Measurements from ENCODE around the gene LMLN.
"Not testable (repeated sequence)": the region's sequence is repeated elsewhere in the genome, so short reads cannot be mapped to it uniquely, and the experiment has no call there.

LMLN gene

DNA sequence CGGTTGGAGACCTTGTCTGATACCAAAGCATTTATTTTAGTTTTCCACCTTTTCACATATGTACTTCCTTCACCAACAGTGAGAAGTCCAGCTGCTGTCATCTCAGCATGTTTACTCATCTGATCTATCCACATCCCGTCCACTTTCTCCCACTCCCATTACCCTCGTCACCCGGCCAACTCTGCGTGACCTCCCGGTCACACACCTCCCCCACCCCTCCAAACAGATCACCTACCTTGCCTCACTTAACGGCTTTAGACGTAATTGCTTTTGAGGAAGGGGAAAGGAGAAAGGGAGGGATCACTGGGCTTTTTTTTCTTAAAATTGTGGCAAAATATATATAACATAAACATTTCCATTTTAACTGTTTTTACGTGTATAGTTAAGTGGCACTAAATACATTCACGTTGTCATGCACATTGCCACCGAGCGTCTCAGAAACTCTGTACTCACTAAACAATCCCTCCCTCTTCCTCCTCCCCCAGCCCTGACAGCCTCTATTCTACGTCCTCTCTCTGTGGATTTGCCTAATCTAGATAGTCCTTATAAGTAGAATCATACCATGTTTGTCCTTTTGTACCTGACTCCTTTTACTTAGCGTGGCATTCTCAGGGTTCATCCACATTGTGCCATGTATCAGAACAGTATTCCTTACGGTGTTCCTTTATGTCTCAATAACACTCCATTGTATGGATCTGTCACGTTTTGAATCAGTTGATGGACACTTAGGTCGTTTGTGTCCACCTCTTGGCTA, 67.2 kb downstream of the LMLN start:
- no peak for DNase-seq (ENCODE audit: low read depth)

DNA sequence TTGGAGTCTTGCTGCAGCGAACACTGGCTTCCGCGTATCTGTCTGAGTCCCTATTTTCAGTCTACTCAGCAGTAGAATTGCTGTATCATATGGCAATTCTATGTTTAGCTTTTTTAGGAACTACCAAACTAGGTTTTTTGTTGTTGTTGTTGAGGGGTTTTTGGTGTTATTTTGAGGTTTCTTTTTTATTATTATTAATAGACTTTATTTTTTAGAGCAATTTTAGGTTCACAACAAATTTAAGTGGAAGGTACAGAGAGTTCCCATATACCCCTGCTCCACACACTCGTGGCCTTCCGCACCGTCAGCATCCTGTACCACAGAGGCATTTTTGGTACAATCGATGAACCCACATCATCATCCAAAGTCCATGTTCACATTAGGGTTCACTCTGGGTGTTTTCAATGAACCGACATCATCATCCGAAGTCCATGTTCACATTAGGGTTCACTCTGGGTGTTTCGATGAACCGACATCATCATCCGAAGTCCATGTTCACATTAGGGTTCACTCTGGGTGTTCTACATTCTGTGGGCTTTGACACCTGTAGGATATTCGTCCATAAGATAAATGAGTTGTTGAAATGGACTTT, 67.9 kb downstream of the LMLN start:
- no peak for DNase-seq (ENCODE audit: low read depth)

DNA sequence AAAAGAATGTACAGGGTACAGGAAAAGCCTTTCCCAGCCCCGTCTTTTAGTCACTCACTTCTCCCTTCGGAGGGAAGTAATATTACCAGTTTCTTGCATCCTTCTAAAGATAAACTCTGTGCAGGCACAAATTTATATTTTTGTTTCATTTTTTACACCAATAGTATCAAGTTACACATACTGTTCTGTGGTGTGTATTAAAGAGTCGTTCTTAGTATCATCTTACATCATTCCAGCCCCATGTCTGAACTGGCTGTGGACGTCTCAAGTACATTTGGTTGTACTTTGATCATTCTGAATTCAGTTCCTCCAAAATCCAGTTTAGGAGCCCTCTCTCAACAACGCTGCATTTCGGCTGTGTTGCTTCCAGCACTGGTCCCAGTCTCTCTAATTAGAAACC, 68.7 kb downstream of the LMLN start:
- DNase-seq (ENCODE audit: low read depth): no peak

DNA sequence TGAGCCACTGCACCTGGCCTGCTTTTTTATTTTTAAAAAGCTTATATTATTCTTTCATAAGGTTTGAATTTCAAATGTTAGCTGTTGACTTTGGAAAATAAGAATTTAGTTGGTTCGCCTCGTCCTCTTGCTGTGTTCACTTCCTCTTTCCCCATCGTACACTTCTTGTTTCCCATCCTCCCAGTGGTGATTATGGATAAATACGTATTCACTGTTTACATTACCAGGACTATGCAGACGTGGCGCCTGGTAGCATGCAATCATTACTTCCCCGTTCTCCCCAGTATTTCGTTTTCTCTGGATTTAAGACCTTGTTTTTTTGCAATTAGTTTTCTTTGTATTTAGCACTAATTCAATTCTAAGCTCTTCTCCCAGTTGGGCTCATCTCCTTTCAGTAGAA, 70.1 kb downstream of the LMLN start:
- DNase-seq (ENCODE audit: low read depth): no peak

DNA sequence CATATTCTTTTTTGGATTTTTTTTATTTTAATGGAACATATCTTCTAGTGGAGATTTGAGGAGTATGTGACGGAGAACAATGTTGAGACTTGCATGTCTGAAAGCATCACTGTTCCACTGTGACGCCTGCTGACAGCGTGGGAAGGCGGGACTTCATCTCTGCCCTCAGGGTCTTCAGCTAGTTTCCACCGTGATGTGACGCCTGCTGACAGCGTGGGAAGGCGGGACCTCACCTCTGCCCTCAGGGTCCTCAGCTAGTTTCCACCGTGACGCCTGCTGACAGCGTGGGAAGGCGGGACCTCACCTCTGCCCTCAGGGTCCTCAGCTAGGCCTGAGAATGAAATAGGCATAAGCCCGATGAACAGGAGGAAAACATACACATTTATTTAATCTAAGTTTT, 70.7 kb downstream of the LMLN start:
- no peak for DNase-seq (ENCODE audit: low read depth)

DNA sequence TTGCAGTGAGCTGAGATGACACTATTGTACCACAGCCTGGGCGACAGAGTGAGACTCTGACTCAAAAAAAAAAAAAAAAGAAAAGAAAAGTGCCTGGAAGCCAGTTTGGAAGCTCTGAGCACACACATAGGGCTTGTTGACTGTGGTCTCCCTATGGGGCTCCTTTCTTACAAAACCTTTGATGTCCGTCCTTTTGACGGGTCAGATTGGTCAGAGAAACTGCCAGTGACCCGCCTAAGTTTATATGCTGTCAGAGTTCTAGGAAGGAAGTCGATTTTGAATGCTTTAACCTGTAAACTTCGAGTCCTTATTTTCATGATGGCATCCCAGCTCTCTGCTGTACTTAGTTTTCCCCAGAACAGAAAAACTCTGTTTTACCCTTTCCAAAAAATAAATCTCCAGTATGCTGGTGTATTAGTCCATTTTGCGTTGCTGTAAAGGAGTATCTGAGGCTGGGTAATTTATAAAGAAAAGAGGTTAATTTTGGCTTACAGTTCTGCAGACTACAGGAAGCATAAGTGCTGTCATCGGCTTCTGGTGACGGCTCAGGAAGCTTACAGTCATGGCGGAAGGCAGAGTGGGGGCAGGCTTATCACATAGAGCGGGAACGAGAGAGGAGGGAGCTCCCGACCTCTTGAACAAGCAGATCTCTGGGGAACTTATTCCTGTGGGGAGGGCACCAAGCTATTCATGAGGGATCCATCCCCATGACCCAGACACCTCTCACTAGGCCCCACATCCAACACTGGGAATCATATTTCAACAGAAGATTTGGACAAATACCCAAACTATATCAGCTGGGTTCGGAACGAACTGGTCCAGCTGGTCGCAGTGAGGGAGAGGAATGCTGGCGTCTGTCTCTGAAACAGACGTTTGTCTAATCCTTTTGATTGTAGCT, 72.3 kb downstream of the LMLN start:
- DNase-seq (ENCODE audit: low read depth): no peak

DNA sequence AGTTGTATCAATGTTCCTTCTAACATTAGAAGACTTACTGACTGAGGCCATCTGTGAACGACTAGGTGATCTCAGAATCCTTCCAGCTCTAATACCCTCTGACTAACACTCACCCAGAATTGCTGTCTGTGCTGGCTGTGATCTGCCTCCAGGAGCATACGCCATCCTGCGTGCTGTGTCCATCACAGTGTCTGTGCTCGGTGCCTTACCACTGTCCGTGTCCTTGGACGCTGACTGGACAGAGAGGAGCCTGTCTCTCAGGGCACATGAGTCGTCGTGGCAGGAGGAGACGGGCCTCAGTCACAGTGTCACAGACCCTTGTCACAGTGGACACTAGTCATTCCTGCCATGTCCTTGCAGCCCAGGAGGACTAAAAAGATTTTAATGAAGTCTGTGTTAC, 83.1 kb downstream of the LMLN start:
- DNase-seq (ENCODE audit: low read depth): no peak

DNA sequence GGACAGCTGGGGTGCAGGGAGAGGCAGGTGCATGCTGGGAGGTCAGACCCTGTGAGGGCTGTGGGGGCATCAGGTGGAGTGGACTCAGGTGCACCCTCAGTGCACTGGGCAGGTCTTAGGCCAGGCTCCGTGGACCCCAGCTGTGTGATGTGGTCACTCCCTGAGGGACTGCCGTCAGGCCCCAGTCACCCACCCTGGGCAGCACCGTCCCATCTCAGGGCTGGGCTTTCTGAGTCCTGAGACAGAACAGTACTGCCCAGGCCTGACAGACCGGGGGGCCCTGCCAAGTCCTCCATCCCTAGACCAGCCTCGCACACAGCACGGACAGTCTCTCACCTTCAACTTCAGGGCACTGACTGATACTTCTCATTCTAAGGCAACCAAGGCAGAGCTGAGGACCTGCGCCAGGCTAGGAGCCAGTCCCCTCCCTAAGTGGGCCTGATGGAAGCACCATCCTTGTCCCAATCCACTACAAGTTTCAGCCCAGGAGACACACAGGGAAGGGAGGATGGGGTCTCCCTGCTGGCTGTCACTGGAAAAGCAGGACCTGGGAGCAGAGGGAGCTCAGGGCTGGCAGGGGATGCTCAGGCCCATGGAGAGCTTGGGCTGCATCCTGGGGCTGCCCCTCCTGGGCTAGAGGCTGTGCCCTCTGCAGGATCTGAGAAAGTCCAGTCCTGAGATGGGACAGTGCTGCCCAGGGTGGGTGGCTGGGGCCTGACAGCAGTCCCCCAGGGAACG, 86.3 kb downstream of the LMLN start:
- no peak for DNase-seq (ENCODE audit: low read depth)

DNA sequence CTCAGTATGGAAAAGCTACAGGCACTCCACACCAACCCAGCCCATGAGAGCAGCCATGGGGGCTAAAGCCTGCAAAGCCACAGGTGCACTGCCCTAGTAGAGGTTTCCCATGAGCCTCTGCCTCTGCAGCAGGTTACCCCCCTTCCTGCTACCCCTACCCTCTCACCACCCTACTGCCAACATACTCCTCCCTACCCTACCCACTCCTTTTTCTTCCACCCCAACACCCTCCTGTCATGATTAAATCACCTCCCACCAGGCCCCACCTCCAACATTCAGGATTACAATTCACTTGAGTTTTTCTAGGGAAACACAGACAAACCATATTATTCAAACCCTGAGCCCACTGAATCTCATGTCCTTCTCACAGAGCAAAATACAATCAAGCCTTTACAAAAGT, 88.4 kb downstream of the LMLN start:
- no peak for DNase-seq (ENCODE audit: low read depth)

DNA sequence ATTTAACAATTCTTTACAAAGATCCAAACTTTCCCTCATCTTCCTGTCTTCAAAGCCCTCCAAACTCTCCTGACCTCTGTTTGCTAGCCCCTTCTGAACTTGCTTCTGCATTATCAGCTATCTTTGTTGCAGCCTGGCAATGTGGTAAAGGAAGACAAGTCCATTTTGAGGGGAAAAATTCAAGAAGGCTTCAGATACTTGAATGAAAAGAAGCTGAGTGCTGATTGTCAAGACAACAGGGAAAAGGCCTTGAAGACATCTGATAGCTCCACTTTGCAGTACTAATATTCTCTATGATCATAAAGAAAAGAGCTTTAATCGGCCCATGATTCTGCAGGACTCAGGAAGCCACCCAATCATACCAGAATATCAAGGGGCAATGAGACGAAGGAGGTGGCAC, 91.8 kb downstream of the LMLN start:
- no peak for DNase-seq (ENCODE audit: low read depth)

DNA sequence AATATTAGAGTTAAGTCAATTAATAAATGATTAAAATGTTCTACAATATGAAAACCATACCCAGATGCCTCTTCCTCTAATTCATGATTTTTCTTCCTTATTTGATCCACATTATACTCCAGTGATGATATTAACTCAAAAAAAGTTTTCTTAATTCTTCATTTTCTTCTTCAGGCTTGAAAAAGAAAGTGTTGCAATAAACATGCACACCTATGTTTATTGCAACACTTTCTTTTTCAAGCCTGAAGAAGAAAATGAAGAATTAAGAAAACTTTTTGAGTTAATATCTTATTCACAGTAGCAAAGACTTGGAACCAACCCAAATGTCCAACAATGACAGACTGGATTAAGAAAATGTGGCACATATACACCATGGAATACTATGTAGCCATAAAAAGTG, 93.4 kb downstream of the LMLN start:
- not testable (repeated sequence) for DNase-seq (ENCODE audit: low read depth)

DNA sequence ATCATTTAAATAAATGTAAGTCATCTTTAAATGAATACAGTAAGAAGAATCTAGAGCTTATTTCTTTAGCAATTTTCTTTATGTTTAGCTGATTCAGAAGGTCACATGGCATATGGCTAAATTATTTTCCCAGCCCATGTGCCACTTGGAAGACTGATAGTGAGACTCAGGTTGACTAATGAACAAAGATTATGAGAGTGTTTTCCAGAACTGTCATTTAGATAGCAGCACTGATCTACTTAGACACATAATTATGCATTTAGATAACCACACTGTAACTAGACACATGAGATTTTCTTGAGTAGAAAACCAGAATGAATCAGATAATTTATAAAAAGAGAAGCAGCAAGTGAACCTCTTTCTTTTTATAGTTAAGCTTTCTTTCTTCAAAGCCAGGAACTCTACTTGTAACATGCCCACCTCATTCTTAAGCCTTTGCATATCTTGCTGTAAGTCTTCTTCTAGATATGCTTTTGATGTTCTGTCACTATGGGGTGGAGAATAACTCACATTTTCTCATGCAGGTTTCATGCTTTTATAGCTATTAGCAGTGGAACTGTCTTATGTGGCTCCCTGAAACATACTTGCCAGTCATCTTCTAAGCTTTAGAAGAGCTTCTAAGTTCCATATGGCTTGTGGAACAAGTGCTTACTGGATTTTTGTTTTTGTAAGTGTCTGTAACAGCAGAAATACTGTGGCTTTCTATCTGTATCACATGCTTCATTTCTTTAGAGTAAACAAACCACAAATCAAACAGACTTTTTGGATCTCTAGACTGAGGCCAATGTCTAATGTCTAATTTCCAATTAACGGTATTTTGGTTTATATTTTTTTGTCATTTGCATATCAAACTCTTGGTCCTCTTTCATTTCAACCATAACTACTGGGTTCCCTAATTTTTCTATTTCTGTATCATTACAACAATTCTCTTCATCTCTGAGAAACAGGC, 101.4 kb downstream of the LMLN start:
- DNase-seq (ENCODE audit: low read depth): no peak

DNA sequence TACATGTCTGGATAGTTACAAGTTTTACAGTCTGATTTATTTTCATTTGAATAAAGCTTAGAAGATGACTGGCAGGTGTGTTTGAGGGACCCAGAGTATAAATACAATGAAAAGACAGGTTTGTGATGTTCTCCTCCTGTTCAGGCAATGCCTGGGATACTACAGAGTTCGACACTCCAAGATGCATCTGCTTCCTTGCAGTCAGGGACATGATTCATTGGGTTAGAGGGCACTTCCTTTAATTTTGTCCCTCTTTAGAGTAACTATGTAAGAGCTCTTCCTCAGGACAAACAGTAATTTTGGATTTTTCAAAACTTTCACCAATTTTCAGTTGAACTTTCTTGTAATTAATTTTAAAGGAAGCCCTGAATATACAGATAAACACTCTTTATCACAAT, 102.0 kb downstream of the LMLN start:
- DNase-seq (ENCODE audit: low read depth): no peak

DNA sequence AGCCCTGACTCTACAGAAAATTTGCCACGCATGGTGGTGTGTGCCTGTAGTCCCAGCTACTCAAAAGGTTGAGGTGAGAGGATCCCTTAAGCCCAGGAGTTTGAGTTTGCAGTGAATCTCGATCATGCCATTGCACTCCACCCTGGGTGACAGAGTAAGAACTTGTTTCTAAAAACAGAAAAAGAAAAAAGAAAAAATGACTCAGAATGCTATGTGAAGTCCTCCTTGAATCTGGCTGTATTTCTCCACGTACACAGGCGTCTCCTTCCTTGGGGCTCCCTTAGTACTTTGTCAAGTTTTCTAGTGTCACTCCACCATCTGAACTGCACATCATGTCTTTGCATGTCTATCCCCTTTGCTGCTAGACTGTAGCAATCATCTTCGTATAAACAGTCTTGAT, 104.4 kb downstream of the LMLN start:
- no peak for DNase-seq (ENCODE audit: low read depth)

DNA sequence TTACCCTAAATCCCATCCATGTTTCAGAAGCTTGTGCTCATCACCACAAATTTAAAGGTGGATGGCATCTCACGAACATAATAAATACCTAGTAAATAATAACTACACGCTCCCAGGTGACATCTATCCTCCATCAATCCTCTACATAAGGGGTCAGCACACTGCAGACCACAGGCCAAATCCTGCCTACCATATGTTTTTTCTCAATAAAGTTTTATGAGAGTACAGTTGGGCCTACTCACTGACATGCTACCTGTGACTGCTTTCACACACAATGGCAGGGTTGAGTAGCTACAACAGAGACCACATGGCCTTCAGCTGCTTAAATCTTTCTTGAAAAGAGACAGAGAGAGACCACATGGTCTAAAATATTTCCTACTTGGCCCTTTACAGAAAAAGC, 105.9 kb downstream of the LMLN start:
- DNase-seq (ENCODE audit: low read depth): no peak

DNA sequence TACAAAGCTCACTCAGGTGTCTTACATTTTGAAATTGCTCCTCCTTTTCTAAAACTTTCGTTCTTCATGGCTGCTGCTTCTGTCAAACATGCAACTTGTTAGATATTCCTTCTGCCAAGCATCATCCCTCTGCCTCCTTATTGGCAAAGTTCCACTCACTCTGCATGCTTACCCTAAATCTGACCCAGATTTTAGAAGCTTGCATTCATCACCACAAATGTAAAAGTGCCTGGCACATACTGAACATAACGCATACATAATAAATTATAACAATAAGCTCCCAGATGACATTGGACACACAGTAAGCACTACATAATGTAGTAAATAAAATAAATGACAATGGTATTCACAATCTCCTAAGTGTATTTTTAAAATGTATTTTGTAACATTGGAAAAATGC, 107.4 kb downstream of the LMLN start:
- no peak for DNase-seq (ENCODE audit: low read depth)

DNA sequence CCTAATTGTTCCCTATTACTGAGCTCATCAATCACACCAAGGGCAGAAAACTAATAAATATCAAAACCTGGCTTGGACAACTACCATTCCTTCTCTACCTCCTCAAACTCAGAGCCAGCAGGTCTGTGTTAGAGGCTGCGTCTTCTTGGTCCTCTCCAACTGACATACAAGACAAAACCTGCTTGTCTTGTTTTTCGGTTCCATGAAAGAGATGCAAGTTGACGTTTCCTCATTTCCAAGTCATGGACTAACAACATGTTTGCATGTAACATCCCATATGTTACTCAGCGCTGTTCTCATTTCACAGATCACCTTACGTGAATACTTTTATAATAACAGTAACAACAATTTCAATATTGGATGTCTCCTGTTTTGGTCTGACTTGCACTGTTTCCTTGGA, 110.9 kb downstream of the LMLN start:
- DNase-seq (ENCODE audit: low read depth): no peak

DNA sequence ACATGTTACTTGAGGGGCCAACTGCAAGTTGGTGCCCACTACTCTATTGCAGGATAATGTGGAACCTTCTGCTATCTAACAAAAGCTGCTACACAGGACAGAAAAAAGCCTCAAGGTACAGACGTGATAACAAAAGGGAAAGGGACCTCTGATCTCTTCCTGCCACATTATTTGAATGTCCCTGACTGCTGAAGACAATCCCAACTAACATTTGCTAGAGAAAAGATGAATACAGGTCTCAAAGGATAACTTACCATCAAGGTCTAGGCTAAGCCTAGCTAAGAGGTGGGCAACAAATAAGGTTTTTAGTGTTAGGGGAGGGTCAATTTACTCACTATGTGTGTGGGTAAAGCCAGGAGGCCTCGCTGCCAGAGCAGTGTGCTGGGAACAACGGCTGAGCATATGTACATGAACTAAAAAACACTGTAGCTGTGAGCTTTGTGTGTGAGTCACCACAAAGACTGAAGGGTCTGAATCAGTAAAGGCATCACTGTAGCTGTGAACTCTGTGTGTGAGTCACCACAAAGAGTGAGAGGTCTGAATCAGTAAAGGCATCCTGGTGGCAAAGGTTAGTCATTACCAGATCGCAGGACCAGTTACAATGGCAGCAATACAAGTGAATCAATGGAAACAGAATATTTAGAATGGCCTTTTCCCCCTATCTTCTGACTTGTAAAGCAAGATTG, 111.7 kb downstream of the LMLN start:
- DNase-seq (ENCODE audit: low read depth): peak; percentile 51

DNA sequence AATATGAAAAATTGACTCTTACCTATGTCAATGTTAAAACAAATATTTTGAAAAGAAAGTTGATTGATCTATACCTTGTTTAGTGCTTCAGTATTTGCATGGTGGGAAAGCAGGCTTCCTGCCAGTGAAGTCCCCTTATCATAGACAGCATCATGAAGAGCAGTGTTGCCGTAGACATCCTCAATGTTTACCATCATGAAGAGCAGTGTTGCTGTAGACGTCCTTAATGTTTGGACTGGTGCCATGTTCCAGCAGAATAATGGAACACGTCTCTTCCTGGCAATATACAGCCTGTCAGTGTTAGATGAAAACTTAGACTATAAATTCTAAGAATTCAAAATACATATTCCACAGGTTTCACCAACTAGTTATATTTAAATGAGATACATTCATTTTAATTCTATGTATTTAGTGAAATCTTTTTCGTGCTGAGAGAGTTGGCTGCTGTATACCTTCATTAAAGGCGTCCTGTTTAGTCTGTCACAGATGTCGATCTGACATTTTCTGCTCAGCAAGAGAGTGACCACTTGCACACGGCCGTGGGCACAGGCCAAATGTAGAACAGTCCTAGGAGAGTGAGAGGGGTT, 116.8 kb downstream of the LMLN start:
- no peak for DNase-seq (ENCODE audit: low read depth)
